Stimulated activated CD8-positive, alpha-beta memory T cell treated with anti-CD3 and anti-CD28 coated beads, Interleukin-2, amount 100 ng/mL, for 48 hours (primary cell): ENCODE results near the gene CHPF2.

ENCODE experiments used
- DNase-seq, 2 donors: peaks; one replicate each; pipeline ENCODE4 v3.0.0-alpha.2; 2020; ENCODE audit warnings: low read depth in 2 of 2

The CHPF2 gene

GRCh38 chr7:151232917-151233701 is 826 bp downstream of the CHPF2 start:
- DNase-seq: peak; percentile 58 to 71

GRCh38 chr7:151233804-151234203 is 1.5 kb downstream of the CHPF2 start:
- DNase-seq: no peak

GRCh38 chr7:151235091-151235787 is 3.0 kb downstream of the CHPF2 start:
- DNase-seq: no peak

- DNase-seq: no peak
Measured at GRCh38 chr7:151236406-151236805, 4.1 kb downstream of the CHPF2 start.

- DNase-seq: no peak
Measured at GRCh38 chr7:151237244-151238189, 5.2 kb downstream of the CHPF2 start.

GRCh38 chr7:151238190-151238810 is 6.0 kb downstream of the CHPF2 start:
- no peak for DNase-seq

GRCh38 chr7:151238924-151239836 is 6.9 kb downstream of the CHPF2 start:
- no peak for DNase-seq

- no peak for DNase-seq
Measured at GRCh38 chr7:151239837-151240459, 7.7 kb downstream of the CHPF2 start.

- DNase-seq: no peak
Measured at GRCh38 chr7:151240536-151240935, 8.3 kb downstream of the CHPF2 start.

GRCh38 chr7:151240942-151241754 is 8.9 kb downstream of the CHPF2 start:
- no peak for DNase-seq

GRCh38 chr7:151241755-151242096 is 9.4 kb downstream of the CHPF2 start:
- DNase-seq: no peak

- DNase-seq: no peak
Measured at GRCh38 chr7:151242159-151243044, 10.1 kb downstream of the CHPF2 start.

GRCh38 chr7:151243045-151243349 is 10.7 kb downstream of the CHPF2 start:
- DNase-seq: no peak

GRCh38 chr7:151243408-151244195 is 11.3 kb downstream of the CHPF2 start:
- no peak for DNase-seq

- DNase-seq: peak in 1 of 2 donors; percentile 53
Measured at GRCh38 chr7:151244196-151244840, 12.0 kb downstream of the CHPF2 start.

GRCh38 chr7:151244841-151245346 is 12.6 kb downstream of the CHPF2 start:
- DNase-seq: no peak
